Bronchial epithelial cell (primary cell): Measurements from ENCODE around the gene RHOA. TPM values are rescaled to one million over a fixed set of nuclear protein-coding genes. Genes with fewer than 3 reads are reported as not detected.

Source experiments
- DNase-seq: peaks from one replicate; pipeline ENCODE4 v3.0.0-alpha.2; 2010; ENCODE audit warnings: low read depth
- FAIRE-seq: peaks from 2 replicates; lab custom pipeline; 2011; peaks lifted over from hg19 to GRCh38; lab: Jason Lieb, UNC
- H3K27me3 ChIP-seq: 2 replicates; pipeline ENCODE4 v1.5.1; 2011; ENCODE audit warnings: low read length; ENCODE audit not compliant: control insufficient read depth, insufficient read depth
- H3K36me3 ChIP-seq: 2 replicates; pipeline ENCODE4 v1.5.1; 2011; ENCODE audit warnings: low read length; ENCODE audit not compliant: control insufficient read depth, insufficient read depth
- H3K4me3 ChIP-seq: 2 replicates; pipeline ENCODE4 v1.5.1; 2011; ENCODE audit warnings: mild to moderate bottlenecking, low read depth, low read length, control low read depth
- CTCF ChIP-seq: IDR thresholded peaks from 2 replicates; pipeline ENCODE4 v1.5.1; 2011; ENCODE audit warnings: mild to moderate bottlenecking, moderate library complexity, low read length, control low read depth, inconsistent platforms; ENCODE audit not compliant: insufficient read depth, severe bottlenecking
- total RNA-seq: library from RNA; depleted of rRNA; stranded (reverse); fragments of >200 nt; gene quantifications from 2 replicates; pipeline ENCODE4 v1.2.1, GENCODE V29; 2014

The RHOA gene
- total RNA-seq, 1 donor from 2014 or later, result 621 TPM

GRCh38 chr3:49377483-49377882 lies 34.3 kb downstream of the RHOA start:
- no peak for FAIRE-seq

GRCh38 chr3:49371946-49372345 lies 39.8 kb downstream of the RHOA start:
- H3K36me3 ChIP-seq, result peaks cover 16% of the 10 kb centered on the region
- no peak for FAIRE-seq
- no peak for DNase-seq
- no peak overlapping the region for H3K4me3 ChIP-seq
- no peaks in the 10 kb centered on the region for H3K27me3 ChIP-seq
- TF ChIP-seq CTCF, result no peak

More at GRCh38 chr3:49377483-49377882, 34.3 kb downstream of the RHOA start:
- Histone ChIP-seq H3K4me3 (no peak overlapping the region), H3K36me3 (peaks cover 8% of the 10 kb centered on the region), H3K27me3 (no peaks in the 10 kb centered on the region)
- DNase-seq, result peak; percentile 51
- no peak for TF ChIP-seq CTCF

DNA sequence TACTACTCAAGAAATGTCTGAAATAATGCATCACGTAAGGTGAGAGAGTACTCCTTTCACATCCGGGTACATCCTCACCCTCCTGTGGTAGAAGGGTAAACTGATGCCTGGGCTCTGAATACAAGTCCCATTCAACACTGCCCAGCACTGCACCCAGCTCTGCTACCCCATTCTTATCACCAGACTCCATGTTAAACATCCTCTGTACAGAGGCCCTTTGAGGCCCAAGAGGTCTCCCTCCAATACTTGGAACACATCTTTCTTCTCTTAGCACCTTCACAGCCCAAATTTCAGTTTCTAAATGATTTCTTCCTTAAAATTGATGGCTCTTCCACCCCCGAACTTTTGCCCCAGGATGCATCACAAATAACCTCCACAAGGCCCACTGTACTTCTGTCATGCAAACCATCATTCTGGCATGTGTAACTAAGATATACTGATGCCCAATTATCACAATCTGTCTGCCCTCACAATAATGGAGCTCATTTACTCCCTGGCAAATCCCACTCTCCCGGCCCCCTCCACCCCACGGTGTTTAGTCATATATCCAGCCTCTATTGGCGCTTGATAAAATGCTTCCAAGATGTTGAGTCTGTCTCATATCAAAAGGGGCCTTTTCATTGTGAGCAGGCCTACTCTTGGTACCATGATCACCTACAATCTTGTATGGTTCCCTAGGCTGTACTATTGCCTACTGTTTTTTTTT lies 41.0 kb downstream of the RHOA start:
- TF ChIP-seq CTCF, result no peak
- DNase-seq, result no peak
- no peak for FAIRE-seq
- Histone ChIP-seq H3K36me3 (peaks cover 23% of the 10 kb centered on the region), H3K4me3 (no peak overlapping the region), H3K27me3 (no peaks in the 10 kb centered on the region)

DNA sequence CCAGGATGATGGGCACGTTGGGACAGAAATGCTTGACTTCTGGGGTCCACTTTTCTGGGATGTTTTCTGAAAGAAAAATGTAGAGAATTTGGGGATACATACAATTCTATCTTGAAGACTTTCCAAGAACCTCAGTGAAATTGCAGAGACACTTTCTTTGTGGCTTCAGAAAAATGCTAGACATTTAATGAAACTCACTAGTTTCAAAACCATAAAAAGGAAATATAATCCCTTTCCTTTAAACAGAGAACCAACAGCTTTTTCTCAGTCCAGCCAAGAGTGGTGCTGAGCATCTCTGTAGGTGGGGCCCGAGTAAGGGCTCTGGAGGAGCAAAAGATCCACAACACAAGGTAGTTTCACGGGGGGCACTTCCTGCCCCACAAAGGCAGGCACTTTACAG lies 49.2 kb downstream of the RHOA start:
- no peak overlapping the region for H3K4me3 ChIP-seq
- DNase-seq (no peak), FAIRE-seq (no peak)
- no peaks in the 10 kb centered on the region for H3K27me3 ChIP-seq
- peaks cover 23% of the 10 kb centered on the region for H3K36me3 ChIP-seq
- no peak for TF ChIP-seq CTCF

DNA sequence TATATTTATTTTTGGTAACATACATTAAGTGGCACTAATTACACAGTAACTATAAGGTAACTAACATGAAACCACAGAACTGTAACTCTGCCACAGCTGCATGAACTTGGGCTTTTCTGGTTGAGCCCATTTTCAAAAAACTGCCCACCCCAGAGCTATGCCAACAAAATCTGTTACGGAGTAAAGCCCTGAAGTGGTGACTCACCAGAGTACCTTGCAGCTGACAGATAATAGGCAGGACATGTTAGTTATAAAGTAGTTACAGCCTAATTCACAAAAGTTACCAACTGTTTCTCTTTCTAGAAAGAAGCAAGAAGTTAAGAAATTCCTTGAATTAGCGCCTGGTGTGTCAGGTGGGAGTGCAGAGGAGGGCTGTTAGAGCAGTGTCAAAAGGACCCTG lies 52.2 kb downstream of the RHOA start:
- TF ChIP-seq CTCF, result no peak
- peak; percentile 46 for DNase-seq
- Histone ChIP-seq H3K36me3 (peaks cover 20% of the 10 kb centered on the region), H3K27me3 (no peaks in the 10 kb centered on the region), H3K4me3 (no peak overlapping the region)
- no peak for FAIRE-seq

DNA sequence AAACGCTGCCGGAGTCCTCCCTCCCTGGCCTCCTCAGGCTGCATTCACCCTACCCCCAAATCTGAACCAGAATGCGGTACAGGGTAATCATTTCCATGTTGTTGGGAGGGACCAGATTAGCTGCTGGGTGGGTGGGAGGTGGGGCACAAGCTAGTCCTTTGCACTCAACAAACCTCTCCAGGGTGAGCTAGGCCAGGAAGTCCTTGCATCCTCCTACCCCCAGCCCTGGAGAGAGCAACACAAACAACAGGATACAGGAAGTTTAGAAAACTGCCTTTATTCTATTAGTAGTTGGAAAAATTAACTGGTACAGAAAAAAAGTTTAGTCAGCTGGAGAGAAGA lies 52.9 kb downstream of the RHOA start:
- TF ChIP-seq CTCF, result no peak
- Histone ChIP-seq H3K27me3 (no peaks in the 10 kb centered on the region), H3K4me3 (peak overlapping the region; percentile 68), H3K36me3 (peaks cover 20% of the 10 kb centered on the region)
- FAIRE-seq (no peak), DNase-seq (no peak)
